ENCODE measurements around the gene ZNF580.
A peak's percentile ranks its signal among the peaks of the same experiment; 100 is the strongest.

ZNF580 gene, protein sequence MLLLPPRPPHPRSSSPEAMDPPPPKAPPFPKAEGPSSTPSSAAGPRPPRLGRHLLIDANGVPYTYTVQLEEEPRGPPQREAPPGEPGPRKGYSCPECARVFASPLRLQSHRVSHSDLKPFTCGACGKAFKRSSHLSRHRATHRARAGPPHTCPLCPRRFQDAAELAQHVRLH

DNA sequence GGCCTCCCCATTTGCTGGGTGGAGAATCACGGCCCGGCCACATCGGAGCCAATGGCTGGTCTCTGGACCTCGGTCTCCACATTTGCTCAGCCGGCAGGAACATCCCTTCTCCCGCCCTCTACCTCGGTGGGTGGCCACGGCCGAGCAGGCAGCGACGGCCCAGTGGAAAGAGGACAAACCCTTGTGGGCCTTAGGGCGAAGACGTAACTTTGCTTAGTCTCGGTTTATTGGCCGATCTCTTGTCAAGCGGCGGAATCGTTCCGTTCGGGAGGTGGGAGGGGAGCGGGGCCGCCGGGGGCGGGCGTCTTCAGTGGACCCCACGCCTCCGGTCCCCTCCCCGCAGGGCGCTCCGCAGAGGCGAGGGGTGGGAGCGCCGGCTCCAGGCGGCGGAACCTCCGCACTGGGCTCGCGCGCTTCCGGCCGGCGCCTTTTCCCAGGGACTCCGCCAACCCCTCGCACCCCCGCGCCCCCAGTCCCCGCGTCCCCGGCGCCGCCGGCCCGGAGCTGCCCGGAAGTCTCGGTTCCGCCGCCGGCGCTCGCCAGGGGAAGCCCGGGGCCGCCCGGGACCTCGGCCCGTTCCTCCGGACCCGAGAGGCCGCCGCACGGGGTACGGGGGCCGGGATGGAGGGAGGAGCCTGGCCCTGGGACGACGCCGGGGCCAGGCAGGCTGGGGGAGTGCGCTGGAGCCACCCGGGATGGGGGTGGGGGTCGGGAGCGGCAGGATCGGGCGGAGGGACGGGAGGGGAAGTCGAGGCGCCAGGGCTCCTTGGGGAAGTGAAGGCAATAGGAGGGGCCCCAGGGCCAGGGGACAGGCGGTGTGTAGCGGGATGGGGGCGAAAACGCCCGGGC is at the start of gene ZNF580:
TSS of gene ZNF580 (plus strand) at position 426 of the 849 bp plus-strand sequence. CDS start 1,507 bp downstream, outside the sequence.
- DNase-seq (ENCODE audit: low read depth in 1 of 2, low spot score in 1 of 2) = no peak

DNA sequence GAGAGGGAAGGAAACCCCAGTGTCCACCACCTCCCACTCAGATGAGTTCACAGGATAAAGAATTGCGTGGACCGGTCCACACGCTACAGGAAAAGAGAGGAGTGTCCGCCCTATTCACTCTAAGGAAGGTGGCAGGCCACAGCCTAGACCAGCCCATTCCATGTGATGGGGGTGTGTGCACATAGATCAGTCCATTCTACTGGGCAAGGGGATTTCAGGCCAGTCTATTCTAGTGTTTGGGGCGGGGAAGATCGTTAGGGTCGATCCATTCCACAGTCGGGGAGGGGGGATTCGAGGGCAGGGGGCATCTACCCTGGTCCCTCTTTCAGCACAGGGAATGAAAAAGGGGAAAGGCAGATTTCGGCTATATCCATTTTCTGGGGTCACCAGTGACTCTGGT is 49.2 kb upstream of the ZNF580 start:
- no peak for DNase-seq (ENCODE audit: low read depth in 1 of 2, low spot score in 1 of 2)

DNA sequence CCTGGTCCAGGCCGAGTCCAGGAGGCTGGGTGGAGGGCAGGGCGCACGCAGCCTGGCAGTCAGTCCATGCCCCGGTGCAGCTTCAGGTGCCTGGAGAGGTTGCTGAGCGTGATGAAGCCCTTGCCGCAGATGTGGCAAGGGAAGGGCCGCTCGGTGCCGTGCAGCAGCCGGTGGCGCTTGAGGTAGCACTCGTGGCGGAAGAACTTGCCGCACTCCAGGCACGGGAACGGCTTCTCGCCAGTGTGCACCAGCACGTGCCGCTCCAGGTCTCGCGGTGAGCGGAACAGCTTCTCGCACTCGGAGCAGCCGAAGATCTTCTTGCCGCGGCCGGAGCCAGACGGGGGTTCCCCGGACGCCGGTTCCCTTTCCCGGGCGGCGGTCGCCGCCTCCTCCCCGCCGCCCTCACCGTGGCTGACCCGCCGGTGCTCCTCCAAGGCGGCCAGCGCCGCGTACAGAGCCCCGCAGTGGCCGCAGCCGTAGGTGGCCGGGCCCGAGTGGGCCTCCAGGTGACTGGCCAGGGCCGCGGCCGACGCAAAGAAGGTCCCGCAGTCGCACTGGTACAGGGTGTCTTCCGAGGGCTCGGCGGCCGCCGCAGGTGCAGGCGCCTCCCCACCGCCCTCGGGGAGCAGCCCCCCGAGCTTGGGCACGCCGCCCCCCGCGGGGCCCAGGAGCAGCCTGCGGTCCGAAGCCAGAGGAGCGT is 48.3 kb upstream of the ZNF580 start:
- DNase-seq (ENCODE audit: low read depth in 1 of 2, low spot score in 1 of 2) = no peak

DNA sequence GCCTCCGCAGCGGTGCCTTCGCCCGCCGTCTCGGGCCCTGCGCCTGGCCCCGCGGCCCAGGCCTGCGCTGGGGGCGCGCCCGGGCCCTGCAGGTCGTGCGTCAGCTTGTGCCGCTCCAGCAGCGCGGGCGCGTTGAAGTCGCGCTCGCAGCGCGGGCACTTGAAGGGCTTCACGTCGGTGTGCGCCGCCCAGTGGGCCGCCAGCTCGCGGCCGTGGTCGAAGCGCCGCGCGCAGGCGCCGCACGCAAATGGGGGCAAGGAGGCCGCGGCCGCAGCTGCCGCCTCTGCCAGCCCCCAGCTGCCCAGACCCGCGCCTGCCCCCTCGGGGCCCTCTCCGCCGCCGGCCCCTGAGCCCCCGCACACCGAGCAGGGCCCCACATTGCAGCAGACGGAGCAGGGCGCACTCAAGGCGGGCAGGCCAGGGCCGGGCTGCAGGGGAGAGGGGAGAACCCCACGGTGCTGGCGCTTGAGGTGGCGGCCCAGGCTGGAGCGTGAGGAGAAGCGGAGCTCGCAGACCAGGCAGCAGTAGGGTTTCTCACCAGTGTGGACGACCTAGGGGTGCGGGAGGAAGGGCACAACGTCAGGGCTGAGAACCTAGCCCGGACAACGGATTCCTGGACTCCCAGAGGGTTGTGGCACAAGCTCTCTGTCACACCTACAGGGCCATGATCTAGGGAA is 47.6 kb upstream of the ZNF580 start:
- DNase-seq (ENCODE audit: low read depth in 1 of 2, low spot score in 1 of 2) = no peak

DNA sequence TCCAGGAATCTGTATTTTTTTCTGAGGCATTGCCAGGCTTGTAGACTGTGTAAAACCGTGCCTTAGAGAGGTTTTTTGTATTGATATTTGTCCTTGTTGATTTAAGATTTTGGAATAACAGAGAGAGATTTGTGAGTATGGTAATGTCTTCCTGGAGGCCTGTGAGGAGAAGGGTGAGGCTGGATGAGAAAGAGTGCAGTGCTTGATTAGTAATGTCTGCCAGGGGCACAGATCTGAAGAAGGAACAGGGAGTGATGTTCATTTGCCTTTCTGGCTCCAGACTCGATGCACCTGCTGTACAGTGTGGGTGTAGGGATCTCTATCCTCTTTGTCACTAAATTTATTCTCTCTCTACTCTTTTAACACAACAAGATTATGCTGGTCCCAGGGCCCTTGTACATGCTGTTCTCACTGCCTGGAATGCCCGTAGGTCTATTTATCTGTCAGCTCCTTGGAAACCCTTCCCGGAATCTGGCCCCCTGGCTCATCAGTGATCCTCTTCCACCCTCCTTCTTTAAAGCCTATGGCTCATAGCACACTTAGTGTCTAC is 45.7 kb upstream of the ZNF580 start:
- no peak for DNase-seq (ENCODE audit: low read depth in 1 of 2, low spot score in 1 of 2)

DNA sequence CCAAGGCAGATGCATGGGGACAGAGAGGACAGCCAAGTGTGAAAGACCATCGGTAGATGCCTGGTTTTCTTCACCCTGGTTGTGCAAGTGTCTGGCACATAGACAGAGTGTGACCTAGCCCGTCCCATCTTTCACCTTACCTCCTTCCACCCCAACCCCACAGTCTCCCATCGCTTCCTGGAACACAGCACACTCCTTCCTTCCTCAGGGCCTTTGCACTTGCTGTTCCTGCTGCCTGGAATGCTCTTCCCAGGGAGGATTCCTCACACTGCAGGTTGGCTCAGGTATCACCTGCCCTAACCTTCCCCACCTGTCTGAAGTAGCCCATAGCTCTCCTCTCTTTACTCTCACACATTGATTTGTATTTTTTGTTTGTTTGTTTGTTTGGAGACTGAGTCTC is 44.5 kb upstream of the ZNF580 start:
- no peak for DNase-seq (ENCODE audit: low read depth in 1 of 2, low spot score in 1 of 2)

DNA sequence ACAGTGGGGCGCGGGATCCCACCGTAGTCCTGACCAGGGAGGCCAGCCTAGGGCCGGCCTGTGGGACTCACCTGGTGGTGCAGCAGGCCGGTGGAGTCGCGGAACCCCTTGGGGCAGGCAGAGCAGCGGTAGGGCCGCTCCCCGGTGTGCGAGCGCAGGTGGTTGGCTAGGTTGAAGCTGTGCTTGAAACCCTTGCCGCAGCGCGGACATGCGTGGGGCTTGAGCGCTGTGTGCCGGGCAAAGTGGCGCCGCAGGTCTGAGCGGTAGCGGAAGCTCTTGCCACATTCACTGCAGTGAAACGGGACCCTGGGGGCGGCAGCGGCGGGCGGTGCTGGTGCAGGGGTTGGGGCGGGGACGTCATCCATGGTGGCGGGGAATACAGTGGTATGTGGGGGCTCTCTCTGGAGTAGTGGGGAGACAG is 43.3 kb upstream of the ZNF580 start:
- DNase-seq (ENCODE audit: low read depth in 1 of 2, low spot score in 1 of 2) = no peak

DNA sequence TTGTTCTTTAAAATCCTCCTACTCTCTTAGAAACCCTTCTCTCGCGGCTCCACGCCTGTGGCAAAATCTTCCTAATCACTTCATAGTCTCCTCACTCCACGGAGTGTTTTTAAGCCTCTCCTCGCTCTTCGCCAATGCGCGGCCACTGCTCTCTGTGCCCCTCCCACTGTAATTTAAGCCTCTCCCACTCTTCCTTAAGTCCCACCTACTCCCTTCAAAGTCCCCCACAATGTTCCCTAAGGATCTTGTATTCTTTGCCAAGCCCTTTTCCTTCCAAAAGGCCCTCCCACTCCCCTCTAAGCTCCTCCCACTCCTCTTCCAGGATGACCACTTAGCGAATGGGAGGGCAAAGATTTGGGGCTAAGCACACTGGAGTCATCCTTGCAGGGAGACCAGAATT is 42.8 kb upstream of the ZNF580 start:
- DNase-seq (ENCODE audit: low read depth in 1 of 2, low spot score in 1 of 2) = no peak

DNA sequence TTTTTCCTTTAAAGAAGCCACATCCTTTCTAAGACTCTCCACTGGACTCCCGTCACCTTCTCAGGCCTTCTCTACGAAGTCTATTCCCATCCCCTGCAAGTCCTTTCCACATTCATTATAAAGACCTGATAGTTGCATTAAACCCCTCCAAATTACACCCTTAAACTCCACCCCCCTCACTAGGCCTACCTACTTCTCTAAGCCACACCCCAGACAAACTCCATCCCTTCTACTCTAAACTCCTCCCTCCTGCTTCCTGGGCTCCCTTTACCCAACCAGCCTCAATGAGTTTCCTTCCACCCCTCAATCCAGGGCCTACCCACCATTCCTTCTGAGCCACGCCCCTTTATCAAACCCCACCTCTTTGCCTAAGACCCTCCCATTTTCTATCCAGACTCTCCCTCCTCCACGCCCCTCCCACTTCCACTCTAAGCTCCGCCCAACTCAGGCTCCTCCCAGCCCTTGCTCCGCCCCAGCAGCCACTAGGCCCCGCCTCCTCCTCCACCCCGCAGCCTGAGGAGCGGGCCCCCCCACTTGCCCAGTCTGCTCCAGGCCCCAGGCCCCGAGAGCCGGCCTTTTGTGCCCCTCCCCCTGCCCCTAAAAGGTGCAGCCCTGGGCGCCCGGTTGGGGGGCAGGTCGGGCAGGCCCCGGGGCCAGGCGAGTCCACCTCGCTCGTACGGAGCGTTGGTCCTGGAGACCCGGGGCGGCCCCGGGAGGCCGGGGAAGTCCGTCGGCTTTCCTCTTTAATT is 41.9 kb upstream of the ZNF580 start:
- peak; percentile 74 to 86 for DNase-seq (ENCODE audit: low read depth in 1 of 2, low spot score in 1 of 2)

DNA sequence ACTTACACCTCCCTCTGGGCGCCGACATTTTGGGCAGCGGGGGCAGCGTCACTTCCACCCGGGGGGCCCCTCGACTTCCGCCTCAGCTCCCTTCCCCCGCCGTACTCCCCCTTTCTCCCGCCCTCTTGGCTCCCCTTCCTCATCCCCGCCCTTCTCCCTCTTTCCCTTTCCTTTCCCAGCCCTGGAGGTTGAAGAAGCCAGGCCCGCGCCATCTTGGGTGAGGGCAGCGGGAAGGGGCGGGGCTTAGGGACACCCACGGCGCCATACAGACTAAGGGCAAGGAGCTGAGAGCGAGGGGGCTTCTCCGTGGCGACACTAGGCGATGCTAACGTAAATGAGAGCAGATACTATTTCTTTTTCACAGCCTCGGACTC is 41.3 kb upstream of the ZNF580 start, which contains the start of gene FIZ1:
TSS of gene FIZ1 (minus strand) at position 50 of the 374 bp plus-strand sequence. CDS start 1,652 bp downstream, outside the sequence.
- DNase-seq (ENCODE audit: low read depth in 1 of 2, low spot score in 1 of 2) = peak; percentile 89 to 92

DNA sequence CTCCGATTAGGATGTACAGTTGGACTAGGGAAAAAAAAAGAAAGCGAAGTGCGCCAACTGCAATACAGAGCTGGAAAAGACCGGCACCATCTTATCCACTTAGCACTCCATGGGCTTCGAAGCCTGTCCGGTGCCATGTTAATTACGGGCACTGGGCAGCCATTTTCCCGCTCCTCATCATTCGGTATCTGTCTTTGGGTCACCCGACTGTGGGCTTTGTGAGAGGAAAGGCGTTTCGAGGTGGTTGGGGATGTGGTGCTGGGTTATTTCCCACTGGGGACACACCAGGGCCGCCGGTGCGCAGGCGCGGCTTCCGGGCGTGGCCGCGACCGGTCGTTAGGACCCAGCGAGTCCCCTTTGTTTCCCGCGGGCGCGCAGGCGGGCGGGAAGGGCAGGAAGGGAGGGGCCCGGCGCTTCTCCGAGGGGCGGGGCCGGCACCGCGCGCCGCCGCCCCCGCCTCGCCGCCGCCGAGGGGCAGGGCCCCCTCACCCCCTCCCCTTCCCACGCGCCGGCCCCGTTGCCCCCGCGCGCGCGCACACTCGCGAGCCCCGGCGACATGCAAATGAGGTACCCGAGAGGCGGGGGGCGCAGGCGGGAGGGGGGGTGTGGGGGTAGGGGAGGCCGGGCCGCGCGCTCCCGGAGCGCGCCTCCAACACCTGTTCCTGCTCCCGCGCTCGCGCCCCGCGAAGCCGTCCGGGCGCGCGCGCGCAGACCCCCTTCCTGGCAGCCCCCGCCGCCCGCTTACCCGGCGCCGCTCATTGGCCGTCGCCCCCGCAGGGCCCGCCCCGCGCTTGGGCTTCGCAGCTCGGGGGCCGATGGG is 40.8 kb upstream of the ZNF580 start, which contains the start of gene ZNF524:
TSS of gene ZNF524 (plus strand) at position 447 of the 820 bp plus-strand sequence. CDS start 1,825 bp downstream, outside the sequence.
- peak; percentile 60 to 77 for DNase-seq (ENCODE audit: low read depth in 1 of 2, low spot score in 1 of 2)

DNA sequence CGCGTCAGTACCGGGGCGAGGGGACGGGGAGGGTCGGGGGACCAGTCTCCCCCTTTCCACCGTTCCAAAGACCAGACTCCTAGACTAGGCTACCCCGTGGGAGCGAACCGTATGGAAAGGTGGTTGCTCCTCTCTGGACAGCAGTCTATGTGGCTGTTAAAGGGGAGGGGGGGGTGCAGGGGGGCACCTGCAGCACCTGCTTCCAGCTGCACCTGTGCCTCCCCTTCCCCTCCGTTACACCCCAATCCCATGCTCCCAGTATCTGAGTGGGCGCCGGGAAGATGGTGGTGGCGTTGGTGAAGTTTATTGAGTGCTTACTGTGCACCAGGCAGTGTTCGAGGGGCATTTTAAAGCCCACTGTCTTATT is 40.2 kb upstream of the ZNF580 start:
- DNase-seq (ENCODE audit: low read depth in 1 of 2, low spot score in 1 of 2) = no peak

DNA sequence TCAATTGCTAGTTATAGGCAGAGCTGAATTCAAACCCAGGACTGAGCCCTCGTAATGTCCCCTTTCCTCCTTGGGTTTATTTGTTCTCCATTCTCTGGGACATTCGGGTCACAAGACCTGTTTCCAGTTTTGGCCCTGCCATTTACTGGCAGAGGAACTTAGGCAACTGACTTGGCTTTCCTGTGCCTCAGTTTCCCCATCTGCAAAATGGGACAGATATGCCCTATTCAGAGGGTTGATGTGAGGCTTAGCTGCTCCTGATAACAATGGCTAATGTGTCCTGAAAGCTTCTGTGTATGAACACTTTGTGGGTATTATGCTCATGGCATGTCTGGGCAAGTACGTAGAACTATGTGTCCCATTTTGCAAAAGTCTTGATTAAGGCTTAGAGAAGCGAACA is 39.7 kb upstream of the ZNF580 start:
- DNase-seq (ENCODE audit: low read depth in 1 of 2, low spot score in 1 of 2) = no peak

DNA sequence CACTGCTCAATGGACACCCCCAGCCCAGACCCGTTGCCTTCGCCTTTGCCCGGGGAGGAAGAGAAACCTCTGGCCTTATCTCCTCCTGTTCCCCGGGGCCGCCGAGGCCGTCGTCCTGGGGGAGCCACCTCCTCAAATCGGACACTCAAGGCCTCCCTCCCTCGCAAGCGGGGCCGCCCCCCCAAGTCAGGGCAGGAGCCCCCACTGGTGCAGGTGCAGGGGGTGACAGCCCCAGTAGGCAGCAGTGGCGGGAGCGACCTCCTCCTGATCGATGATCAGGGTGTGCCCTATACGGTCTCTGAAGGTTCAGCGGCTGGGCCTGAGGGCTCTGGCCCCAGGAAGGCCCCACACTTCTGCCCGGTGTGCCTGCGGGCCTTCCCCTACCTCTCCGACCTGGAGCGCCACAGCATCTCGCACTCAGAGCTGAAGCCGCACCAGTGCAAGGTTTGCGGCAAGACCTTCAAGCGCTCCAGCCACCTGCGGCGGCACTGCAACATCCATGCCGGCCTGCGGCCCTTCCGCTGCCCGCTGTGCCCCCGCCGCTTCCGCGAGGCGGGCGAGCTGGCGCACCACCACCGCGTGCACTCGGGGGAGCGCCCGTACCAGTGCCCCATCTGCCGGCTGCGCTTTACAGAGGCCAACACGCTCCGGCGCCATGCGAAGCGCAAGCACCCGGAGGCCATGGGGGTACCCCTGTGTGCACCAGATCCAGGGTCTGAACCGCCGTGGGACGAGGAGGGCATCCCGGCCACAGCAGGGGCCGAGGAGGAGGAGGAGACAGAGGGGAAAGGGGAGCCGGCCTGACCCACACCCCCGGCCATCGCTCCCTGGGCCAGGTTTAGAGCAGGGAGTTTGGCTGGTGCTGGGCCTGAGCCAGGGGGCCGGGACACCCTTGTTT is 38.4 kb upstream of the ZNF580 start:
- DNase-seq (ENCODE audit: low read depth in 1 of 2, low spot score in 1 of 2) = no peak

DNA sequence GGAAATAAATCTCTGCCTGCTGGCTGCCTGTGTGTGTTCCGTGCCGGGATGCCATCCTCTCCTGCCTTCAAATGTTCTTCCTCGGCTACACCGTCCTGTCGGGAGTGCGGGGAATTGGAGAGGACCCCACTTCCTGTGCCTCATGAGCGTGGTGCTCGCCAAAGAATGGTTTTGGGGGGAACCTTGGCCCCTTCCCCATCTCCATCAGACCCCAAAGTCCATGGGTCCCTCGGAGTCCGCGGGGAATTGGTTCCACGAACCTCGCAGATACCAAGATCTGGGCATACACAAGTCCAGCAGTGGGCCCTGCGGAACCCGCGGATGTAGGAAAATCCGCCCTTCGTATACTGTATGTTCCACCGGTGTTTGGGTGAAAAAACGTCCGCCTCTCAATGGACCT is 37.7 kb upstream of the ZNF580 start:
- DNase-seq (ENCODE audit: low read depth in 1 of 2, low spot score in 1 of 2) = no peak

DNA sequence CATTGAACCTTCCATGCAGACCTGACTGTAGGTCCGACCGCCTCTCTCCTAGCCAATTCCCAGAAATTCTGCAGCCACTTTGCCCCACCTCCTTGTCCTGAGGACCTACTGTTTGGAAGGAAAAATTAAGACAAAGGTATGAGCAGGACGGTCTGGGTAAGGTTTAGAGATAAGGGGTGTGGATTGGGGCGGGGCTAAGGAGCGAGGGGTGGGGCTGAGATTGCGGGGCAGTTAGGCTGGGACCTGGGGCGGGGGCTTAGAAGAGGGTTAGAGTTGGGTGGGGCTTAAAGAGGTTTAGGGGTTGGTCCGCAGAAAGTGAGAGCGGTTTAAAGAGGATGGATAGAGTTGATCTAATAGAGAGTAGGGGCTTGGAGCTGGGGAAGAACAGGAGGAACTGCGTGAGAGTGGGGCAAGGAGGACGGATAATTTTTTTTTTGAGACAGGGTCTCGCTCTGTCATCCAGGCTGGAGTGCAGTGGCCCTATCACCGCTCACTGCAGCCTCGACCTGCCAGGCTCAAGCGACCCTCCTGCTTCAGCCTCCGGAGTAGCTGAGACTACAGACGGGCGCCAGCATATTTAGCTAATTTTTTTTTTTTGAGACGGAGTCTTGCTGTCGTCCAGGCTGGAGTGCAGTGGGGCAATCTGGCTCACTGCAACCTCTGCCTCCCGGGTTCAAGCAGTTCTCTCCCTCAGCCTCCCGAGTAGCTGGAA is 37.1 kb upstream of the ZNF580 start:
- no peak for DNase-seq (ENCODE audit: low read depth in 1 of 2, low spot score in 1 of 2)

DNA sequence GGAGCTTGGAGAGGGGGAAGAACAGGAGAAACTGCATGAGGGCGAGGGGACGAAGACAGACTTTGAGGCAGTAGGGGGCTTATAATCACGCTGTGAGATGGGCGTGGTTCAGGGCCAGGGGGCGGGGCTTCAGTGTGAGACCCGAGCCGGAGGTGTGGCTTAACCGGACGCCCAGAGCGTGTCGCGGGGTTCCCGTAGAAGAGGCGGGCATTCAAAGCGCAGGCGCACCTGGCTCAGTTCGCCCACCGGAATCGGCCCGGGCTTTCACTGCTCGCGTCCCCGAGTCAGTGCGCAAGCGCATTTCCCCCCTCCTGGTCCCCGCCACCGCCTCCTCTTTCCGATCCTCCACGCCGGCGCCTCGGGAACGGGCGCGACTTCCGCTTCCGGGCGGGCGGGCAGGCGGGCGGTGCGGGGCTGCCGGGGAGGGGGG is 35.6 kb upstream of the ZNF580 start:
- DNase-seq (ENCODE audit: low read depth in 1 of 2, low spot score in 1 of 2) = peak; percentile 93 to 98
